Common myeloid progenitor, CD34-positive (primary cell): ENCODE results near the gene NFKB1.

Source experiments
- CTCF ChIA-PET: fragments of 350-600 bp; sonication (Branson Sonifier 250); formaldehyde crosslinking; loops from one replicate; lab custom pipeline; 2021; ENCODE audit warnings: antibody characterized with exemption; lab: Charles Lee
- POLR2A ChIA-PET: fragments of 350-600 bp; sonication (Branson Sonifier 250); formaldehyde crosslinking; loops from one replicate; lab custom pipeline; 2021; ENCODE audit warnings: antibody characterized with exemption; lab: Charles Lee
- DNase-seq, 3 donors: peaks; one replicate each; pipeline versions ENCODE4 v3.0.0 to v3.0.0-alpha.2; 2013
- H3K27ac ChIP-seq, 2 experiments: 1 replicate in 1 of 2; 2 replicates in 1 of 2; pipeline ENCODE4 v1.7.0; 2013; ENCODE audit warnings: inconsistent platforms in 2 of 2, low read length in 2 of 2, mild to moderate bottlenecking in 2 of 2, low read depth in 1 of 2, moderate library complexity in 1 of 2; ENCODE audit not compliant: severe bottlenecking in 2 of 2, insufficient read depth in 1 of 2, poor library complexity in 1 of 2
- H3K27me3 ChIP-seq, 5 experiments: replicated peaks in 2 of 5; 1 replicate in 3 of 5; 2 replicates in 2 of 5; pipeline versions ENCODE4 v1.6.1 to v1.7.0; 2013; ENCODE audit warnings: low read length in 4 of 5, mild to moderate bottlenecking in 2 of 5, moderate library complexity in 2 of 5, inconsistent platforms in 1 of 5; ENCODE audit not compliant: insufficient read depth in 5 of 5, control insufficient read depth in 4 of 5
- H3K36me3 ChIP-seq, 4 experiments: 1 replicate in 2 of 4; 2 replicates in 2 of 4; pipeline versions ENCODE4 v1.6.1 to v1.7.0; 2013; ENCODE audit warnings: low read length in 3 of 4, control low read depth in 1 of 4, mild to moderate bottlenecking in 1 of 4; ENCODE audit not compliant: control insufficient read depth in 4 of 4, insufficient read depth in 4 of 4
- H3K4me1 ChIP-seq, 4 experiments: 1 replicate in 3 of 4; 2 replicates in 1 of 4; pipeline versions ENCODE4 v1.6.1 to v1.7.1; 2013; ENCODE audit warnings: low read length in 3 of 4, mild to moderate bottlenecking in 3 of 4, control low read depth in 1 of 4, inconsistent platforms in 1 of 4, moderate library complexity in 1 of 4; ENCODE audit not compliant: control insufficient read depth in 4 of 4, insufficient read depth in 4 of 4; ENCODE audit errors: control extremely low read depth in 1 of 4
- H3K4me3 ChIP-seq, 7 experiments: 1 replicate in 4 of 7; 2 replicates in 3 of 7; pipeline versions ENCODE4 v1.5.1 to v1.7.0; 2013; ENCODE audit warnings: mild to moderate bottlenecking in 7 of 7, low read length in 6 of 7, moderate library complexity in 6 of 7, inconsistent platforms in 2 of 7, low read depth in 2 of 7, control low read depth in 1 of 7; ENCODE audit not compliant: insufficient read depth in 4 of 7, control insufficient read depth in 1 of 7; ENCODE audit errors: extremely low read depth in 1 of 7
- H3K9me3 ChIP-seq, 5 experiments: 1 replicate in 4 of 5; 2 replicates in 1 of 5; pipeline versions ENCODE4 v1.6.1 to v1.7.1; 2013; ENCODE audit warnings: low read length in 4 of 5, mild to moderate bottlenecking in 2 of 5, inconsistent platforms in 1 of 5, low read depth in 1 of 5, moderate library complexity in 1 of 5; ENCODE audit not compliant: control insufficient read depth in 4 of 5, insufficient read depth in 2 of 5; ENCODE audit errors: control extremely low read depth in 1 of 5
- WGBS: methylation state at CpG from one replicate; pipeline ENCODE4 v1.1.5; 2013; ENCODE audit not compliant: insufficient coverage; 5-methylcytosine and 5-hydroxymethylcytosine counted together

Gene NFKB1

DNA sequence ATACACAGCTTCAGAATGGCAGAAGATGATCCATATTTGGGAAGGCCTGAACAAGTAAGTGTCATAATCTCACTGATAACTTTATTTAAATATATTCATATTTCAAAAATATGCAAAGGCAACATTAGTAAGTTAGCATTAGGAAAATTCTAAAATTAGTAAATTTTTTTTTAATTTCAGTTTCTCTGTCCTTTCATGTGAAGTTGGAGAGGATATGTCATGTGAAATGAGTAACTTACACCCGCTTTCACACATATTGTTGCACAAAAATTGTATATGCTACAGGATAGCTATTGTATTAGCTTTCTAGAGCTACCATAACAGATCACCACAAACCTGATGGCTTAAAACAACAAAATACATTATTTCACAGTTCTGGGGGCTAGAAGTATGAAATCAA, 24.3 kb downstream of the NFKB1 start:
- Histone ChIP-seq H3K4me3 (no peak overlapping the region), H3K27me3 (no peaks in the 10 kb centered on the region), H3K4me1 (peaks cover 0 to 15% (median 7%) of the 10 kb centered on the region in 4 experiments), H3K27ac (peak overlapping the region; percentile 34 to 74), H3K9me3 (no peaks in the 10 kb centered on the region), H3K36me3 (peaks cover 5 to 13% (median 5%) of the 10 kb centered on the region in 4 experiments)
- WGBS: no CpG with 5 or more reads among the region's 1 CpG
- ChIA-PET CTCF (interaction anchor here (0.7 to 1.4 kb wide), 4 partner anchors 14 to 63 kb away, joined by 3 to 9 read pairs (median 4); no protein-coding TSS in a partner anchor), POLR2A (interaction anchor here (2.1 kb wide), 1 partner anchor 24 kb away, joined by 8 read pairs; the partner anchor contains the start of gene NFKB1)
- no peak for DNase-seq

DNA sequence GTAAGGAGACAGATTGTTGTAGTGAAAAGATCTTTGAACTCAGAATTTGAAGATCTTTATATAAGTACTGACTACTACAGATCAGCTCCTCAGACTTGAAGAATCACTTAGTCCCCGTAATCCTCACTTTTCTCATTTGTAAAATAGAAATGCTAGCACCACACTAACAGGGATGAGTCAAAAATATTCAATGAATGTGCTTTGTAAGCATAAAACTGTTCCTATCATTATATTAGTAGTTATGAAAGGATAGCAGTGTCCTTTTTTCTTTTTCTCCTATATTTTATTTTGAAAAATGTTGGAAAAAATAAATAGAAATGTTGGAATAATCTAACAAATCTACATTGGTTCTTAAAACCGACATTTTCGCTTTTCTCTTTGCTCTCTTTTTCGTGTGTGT, 25.4 kb downstream of the NFKB1 start:
- no peaks in the 10 kb centered on the region for H3K9me3 ChIP-seq
- ChIA-PET CTCF (interaction anchor here (1.7 kb wide), 1 partner anchor 11 kb away, joined by 5 read pairs; no protein-coding TSS in a partner anchor), POLR2A (no interaction called here)
- H3K27ac ChIP-seq: no peak overlapping the region
- H3K36me3 ChIP-seq: peaks cover 5 to 13% (median 7%) of the 10 kb centered on the region in 4 experiments
- H3K4me1 ChIP-seq: peaks cover 0 to 15% (median 7%) of the 10 kb centered on the region in 4 experiments
- WGBS: no CpG with 5 or more reads among the region's 4 CpGs
- H3K4me3 ChIP-seq: no peak overlapping the region
- DNase-seq: no peak
- H3K27me3 ChIP-seq: no peaks in the 10 kb centered on the region

DNA sequence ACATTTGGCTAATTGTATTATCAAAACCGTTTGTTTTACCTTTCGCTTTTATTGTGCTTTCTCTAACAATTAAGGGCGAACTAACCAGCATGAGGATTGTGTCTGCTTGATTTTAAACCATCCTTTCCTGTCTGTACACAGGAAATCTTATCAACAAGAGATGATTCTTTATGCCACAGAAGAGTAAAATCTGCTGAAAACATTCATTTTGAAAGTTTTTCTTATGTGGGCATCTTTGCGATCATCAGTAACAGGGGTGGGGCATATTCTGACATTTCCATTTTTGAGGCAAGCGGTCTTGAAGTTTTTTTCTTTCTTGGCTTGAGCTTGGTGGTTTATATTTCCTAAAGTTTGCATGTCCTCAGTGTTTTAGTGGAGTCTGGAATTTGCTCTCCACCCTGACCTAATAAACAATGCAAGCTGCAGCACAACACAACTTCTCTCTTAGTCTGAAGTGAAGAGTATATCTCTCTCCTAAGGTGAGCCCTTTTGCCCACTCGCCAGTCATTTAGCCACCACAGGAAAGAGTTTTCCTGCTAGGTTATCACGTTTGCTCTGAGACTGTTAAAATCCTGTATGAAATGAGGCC, 26.6 kb downstream of the NFKB1 start:
- H3K4me3 ChIP-seq: no peak overlapping the region
- H3K27me3 ChIP-seq: no peaks in the 10 kb centered on the region
- WGBS: 75% methylated on average over 4 of the region's 7 CpGs
- H3K36me3 ChIP-seq: peaks cover 5 to 13% (median 7%) of the 10 kb centered on the region in 4 experiments
- DNase-seq: no peak
- H3K9me3 ChIP-seq: no peaks in the 10 kb centered on the region
- H3K4me1 ChIP-seq: peaks cover 0 to 15% (median 7%) of the 10 kb centered on the region in 4 experiments
- POLR2A ChIA-PET: no interaction called here
- CTCF ChIA-PET: interaction anchor here (1.0 to 1.7 kb wide), 6 partner anchors 10 to 34 kb away, joined by 3 to 8 read pairs (median 6); partner anchors contain the start of gene NFKB1
- H3K27ac ChIP-seq: no peak overlapping the region

DNA sequence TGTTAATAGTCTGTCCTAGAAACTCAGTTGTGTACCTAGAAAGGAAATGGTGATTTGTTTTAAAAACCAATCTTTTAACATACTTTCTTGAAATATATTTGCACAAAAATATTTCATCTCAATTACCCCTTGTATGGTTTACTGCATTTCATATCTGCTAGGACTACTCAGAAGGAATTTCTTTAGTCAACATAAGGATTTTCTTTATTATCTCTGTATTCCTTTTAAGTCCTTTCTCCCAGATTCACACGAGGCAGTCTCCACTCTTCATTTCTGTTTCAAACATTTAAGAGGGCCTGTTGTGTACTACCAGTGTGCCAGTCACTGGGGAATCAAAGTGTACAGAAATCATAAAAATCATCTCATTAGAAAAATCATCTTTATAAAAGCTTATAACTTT, 28.8 kb downstream of the NFKB1 start:
- no peak for DNase-seq
- H3K27me3 ChIP-seq: no peaks in the 10 kb centered on the region
- WGBS: 100% methylated on average over 1 of the region's 1 CpG
- no peak overlapping the region for H3K27ac ChIP-seq
- CTCF ChIA-PET: interaction anchor here (1.4 kb wide), 1 partner anchor 10 kb away, joined by 3 read pairs; no protein-coding TSS in a partner anchor
- no peaks in the 10 kb centered on the region for H3K9me3 ChIP-seq
- H3K36me3 ChIP-seq: peaks cover 5 to 18% (median 9%) of the 10 kb centered on the region in 4 experiments
- H3K4me3 ChIP-seq: no peak overlapping the region
- peaks cover 0 to 14% (median 2%) of the 10 kb centered on the region in 4 experiments for H3K4me1 ChIP-seq
- POLR2A ChIA-PET: no interaction called here

DNA sequence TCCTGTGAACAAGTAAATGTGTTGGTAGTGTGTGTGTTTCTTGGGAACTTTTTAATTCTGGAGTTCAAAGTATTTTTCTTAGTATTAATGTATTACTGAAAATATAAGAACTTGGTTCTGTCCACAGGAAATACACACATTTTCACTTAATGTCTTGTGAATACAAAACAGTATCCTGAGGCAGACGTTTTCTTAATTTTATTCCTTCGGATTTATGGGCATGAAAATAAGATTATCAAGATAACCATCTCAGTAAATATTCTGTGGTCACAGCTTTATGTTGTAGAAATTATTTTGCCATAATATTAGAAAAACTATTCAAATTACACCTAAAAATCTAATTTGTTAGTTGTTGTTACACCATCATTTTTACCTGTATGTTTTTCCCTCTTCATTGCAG, 29.8 kb downstream of the NFKB1 start:
- WGBS: no CpG with 5 or more reads among the region's 2 CpGs
- DNase-seq: no peak
- Histone ChIP-seq H3K9me3 (no peaks in the 10 kb centered on the region), H3K4me1 (peaks cover 0 to 9% (median 2%) of the 10 kb centered on the region in 4 experiments), H3K27ac (no peak overlapping the region), H3K36me3 (peaks cover 5 to 18% (median 9%) of the 10 kb centered on the region in 4 experiments), H3K27me3 (no peaks in the 10 kb centered on the region), H3K4me3 (no peak overlapping the region)
- ChIA-PET POLR2A (no interaction called here), CTCF (interaction anchor here (1.4 kb wide), 1 partner anchor 9 kb away, joined by 3 read pairs; no protein-coding TSS in a partner anchor)

DNA sequence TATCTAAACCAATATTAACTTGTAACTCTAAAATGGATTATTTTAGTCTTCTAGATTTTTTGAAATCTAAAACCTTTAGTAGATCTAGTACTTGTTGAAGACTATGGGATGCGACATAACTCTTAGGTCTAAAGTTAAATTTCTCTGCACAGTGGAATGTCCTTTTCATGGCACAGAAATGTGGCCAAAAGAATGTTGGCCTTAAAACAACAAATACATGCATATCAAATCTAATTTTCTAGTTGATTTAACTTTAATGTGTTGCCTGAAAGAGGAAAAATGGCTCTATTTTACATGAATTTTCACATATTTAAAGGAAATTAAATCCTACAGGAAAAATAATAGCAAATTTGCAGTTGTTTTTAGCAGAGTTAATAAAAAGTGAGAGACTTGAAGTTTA, 30.3 kb downstream of the NFKB1 start:
- WGBS: no CpG with 5 or more reads among the region's 1 CpG
- no peak overlapping the region for H3K4me3 ChIP-seq
- no peak for DNase-seq

DNA sequence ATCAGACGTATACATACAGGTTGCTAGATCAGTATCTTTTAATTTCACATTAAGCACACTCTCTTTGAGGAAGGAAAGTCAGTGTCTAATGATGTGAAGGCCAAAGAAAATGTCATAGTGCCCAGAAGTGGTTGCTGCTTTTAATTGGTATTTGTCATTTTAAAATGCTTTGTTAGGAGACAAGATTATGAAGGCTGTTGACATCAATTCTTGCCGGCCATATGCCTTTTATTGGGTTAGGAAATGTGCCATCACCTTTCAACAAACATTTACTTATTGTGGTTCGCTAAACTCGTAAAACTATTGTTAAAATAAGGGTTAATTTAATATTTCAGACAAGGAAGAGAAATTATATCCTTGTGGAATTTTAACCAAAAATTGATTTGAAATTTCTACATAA, 32.2 kb downstream of the NFKB1 start:
- no peak for DNase-seq
- POLR2A ChIA-PET: no interaction called here
- no CpG with 5 or more reads among the region's 4 CpGs for WGBS

More for the DNA sequence above, 30.3 kb downstream of the NFKB1 start:
- H3K9me3 ChIP-seq: no peaks in the 10 kb centered on the region
- no peak overlapping the region for H3K27ac ChIP-seq
- peaks cover 0 to 9% (median 2%) of the 10 kb centered on the region in 4 experiments for H3K4me1 ChIP-seq
- peaks cover 5 to 18% (median 9%) of the 10 kb centered on the region in 4 experiments for H3K36me3 ChIP-seq
- CTCF ChIA-PET: interaction anchor here (1.4 kb wide), 1 partner anchor 9 kb away, joined by 3 read pairs; no protein-coding TSS in a partner anchor
- POLR2A ChIA-PET: no interaction called here
- H3K27me3 ChIP-seq: no peaks in the 10 kb centered on the region

More for the DNA sequence above, 32.2 kb downstream of the NFKB1 start:
- no peak overlapping the region for H3K27ac ChIP-seq
- CTCF ChIA-PET: interaction anchor here (0.8 kb wide), 1 partner anchor 13 kb away, joined by 3 read pairs; no protein-coding TSS in a partner anchor
- peaks cover 0 to 4% (median 0%) of the 10 kb centered on the region in 4 experiments for H3K4me1 ChIP-seq
- H3K4me3 ChIP-seq: no peak overlapping the region
- no peaks in the 10 kb centered on the region for H3K27me3 ChIP-seq
- no peaks in the 10 kb centered on the region for H3K9me3 ChIP-seq
- peaks cover 5 to 22% (median 11%) of the 10 kb centered on the region in 4 experiments for H3K36me3 ChIP-seq
